ENCODE results near the gene MYCBP2.
"Not testable (repeated sequence)": the region's sequence is repeated elsewhere in the genome, so short reads cannot be mapped to it uniquely, and the experiment has no call there.

MYCBP2 gene

DNA sequence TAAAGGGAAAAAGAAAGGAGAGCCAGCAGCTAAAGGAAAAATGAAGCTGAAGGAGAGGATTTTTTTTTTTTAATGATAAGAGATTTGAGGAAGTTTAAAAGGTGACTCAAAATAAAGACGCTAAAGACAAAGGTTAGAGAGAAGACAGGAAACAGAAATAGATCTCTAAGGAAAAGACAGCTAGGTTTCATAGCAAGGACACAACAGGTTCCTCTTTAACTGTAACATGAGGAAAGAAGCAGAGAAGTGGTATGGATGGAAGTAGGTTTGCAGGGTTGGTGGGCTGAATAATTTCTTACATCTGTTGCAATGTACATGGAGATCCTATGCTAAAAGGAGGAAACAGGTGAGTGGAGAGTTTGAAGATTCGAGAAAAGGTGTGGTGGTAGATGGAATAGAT is 107.5 kb downstream of the MYCBP2 start:
- TF ChIP-seq, protein P1, sequence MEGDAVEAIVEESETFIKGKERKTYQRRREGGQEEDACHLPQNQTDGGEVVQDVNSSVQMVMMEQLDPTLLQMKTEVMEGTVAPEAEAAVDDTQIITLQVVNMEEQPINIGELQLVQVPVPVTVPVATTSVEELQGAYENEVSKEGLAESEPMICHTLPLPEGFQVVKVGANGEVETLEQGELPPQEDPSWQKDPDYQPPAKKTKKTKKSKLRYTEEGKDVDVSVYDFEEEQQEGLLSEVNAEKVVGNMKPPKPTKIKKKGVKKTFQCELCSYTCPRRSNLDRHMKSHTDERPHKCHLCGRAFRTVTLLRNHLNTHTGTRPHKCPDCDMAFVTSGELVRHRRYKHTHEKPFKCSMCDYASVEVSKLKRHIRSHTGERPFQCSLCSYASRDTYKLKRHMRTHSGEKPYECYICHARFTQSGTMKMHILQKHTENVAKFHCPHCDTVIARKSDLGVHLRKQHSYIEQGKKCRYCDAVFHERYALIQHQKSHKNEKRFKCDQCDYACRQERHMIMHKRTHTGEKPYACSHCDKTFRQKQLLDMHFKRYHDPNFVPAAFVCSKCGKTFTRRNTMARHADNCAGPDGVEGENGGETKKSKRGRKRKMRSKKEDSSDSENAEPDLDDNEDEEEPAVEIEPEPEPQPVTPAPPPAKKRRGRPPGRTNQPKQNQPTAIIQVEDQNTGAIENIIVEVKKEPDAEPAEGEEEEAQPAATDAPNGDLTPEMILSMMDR (IDR thresholded peaks at IDR 0.05; ENCODE audit: borderline replicate concordance, insufficient read depth, low read depth, low read length), result no peak
- H3K4me3 ChIP-seq (ENCODE audit: low read depth, low read length), result no peak overlapping the region

DNA sequence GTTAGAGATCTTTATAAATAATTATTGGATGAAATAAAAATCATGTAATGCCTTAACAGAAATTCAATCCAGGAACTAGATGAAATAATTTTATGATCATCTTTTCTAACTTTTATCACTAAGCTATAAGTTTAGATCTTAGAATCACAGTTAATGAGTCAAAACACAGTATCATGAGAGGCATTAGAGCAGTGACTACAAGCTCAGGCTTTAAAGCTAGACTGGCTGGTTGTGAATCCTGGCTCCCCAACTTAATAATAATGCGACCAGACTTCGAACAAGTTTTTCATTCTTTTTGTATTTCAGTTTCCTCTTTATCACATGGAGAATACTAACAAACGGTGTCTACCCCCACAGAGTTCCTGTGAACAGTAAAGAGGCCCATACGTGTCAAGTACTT is 108.6 kb downstream of the MYCBP2 start:
- H3K4me3 ChIP-seq (ENCODE audit: low read depth, low read length), result no peak overlapping the region
- TF ChIP-seq, protein P1 (IDR thresholded peaks at IDR 0.05; ENCODE audit: borderline replicate concordance, insufficient read depth, low read depth, low read length), result no peak

DNA sequence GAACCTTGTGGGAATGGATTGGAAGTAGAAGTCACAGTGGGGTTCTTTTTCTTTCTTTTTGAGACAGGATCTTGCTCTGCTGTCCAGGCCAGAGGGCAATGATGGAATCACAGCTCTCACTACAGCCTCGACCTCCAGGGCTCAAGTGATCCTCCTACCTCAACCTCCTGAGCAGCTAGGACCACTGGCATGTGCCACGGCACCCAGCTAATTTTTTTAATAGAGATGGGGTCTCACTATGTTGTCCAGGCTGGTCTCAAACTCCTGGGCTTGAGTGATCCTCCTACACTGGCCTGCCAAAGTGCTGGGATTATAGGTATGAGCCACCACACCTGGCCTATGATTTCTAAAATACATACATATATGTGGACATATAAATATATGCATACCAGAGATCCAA is 111.4 kb downstream of the MYCBP2 start:
- TF ChIP-seq, protein P1 (IDR thresholded peaks at IDR 0.05; ENCODE audit: borderline replicate concordance, insufficient read depth, low read depth, low read length), result no peak

DNA sequence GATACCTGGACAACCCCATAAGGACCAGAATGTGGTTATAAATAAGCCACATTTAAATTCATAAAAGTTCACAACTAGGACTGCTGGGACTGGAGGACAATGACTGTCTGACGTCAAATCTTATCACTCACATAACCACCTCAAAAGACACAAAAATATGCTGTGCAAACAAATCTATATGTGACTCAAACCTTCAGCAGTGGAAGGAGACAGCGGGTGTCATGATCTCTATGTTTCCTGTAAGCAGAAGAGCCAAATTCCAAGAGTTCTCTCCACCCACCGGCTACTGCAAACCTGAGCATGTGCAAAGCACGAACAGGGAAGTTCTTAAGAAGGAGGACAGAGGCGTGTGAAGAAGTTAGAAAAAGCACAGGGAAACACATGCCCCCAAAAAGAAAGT is 113.2 kb downstream of the MYCBP2 start:
- TF ChIP-seq, protein P1 (IDR thresholded peaks at IDR 0.05; ENCODE audit: borderline replicate concordance, insufficient read depth, low read depth, low read length), result no peak

More for the DNA sequence above, 111.4 kb downstream of the MYCBP2 start:
- no peak overlapping the region for H3K4me3 ChIP-seq (ENCODE audit: low read depth, low read length)

DNA sequence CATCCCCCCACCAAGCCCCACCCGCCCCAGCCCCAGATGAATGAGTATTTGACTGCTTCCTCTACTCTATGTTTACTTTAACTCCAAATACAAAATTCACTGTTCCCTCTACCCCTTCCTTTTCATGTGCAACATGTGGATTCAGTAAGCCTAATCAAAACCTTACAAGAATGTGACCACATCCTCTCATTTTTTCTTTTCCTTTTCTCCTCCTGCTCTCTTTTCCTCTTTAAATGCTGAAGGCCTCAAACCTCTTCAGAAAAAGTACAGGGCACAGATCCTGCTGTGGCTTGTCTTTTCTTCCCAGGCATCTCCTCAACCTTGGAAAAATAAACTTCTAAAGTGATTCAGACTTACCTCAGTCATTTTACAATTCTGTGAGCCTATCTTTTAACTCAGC is 119.0 kb downstream of the MYCBP2 start:
- no peak overlapping the region for H3K4me3 ChIP-seq (ENCODE audit: low read depth, low read length)
- TF ChIP-seq, protein P1 (IDR thresholded peaks at IDR 0.05; ENCODE audit: borderline replicate concordance, insufficient read depth, low read depth, low read length), result no peak

More for the DNA sequence above, 113.2 kb downstream of the MYCBP2 start:
- H3K4me3 ChIP-seq (ENCODE audit: low read depth, low read length), result no peak overlapping the region

DNA sequence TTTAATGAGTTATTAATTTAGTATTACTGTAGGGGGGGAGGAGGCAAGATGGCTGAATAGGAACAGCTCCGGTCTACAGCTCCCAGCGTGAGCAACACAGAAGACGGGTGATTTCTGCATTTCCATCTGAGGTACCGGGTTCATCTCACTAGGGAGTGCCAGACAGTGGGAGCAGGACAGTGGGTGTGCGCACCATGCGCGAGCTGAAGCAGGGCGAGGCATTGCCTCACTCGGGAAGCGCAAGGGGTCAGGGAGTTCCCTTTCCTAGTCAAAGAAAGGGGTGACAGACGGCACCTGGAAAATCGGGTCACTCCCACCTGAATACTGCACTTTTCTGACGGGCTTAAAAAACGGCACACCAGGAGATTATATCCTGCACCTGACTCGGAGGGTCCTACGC is 127.9 kb downstream of the MYCBP2 start:
- H3K4me3 ChIP-seq (ENCODE audit: low read depth, low read length), result not testable (repeated sequence)

DNA sequence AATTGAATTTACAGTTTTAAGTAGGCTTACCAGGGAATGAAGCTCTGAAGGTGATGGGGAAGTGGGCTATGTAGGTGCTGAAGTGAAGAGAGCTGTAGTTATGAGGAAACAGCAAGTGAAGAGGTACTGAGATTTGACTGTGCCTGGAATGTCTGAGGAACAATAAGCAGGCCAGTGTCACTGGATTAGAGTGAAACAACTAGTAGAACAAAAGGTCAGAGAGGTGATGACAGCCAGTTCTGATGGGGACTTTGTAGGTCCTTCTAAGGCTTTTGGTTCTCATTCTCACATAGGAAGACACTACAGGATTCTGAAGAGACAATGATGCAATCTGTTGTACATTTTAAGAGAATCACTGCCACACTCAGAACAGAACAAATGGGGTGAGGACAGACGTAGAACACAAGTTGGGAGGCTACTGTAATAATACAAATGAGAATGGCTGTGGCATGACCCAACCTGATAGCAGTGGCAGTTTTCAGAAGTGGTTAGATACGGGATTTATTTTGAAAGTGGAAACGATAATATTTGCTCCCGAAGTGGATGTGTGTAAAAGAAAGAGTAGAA is 130.8 kb downstream of the MYCBP2 start:
- TF ChIP-seq, protein P1 (IDR thresholded peaks at IDR 0.05; ENCODE audit: borderline replicate concordance, insufficient read depth, low read depth, low read length), result no peak
- no peak overlapping the region for H3K4me3 ChIP-seq (ENCODE audit: low read depth, low read length)
